Spleen (tissue), 7 donors: ENCODE measurements around the gene SLC16A2.

ENCODE experiments used
- POLR2A ChIP-seq, 3 donors: fragments of 450-650 bp; IDR thresholded peaks; one replicate each; pipeline ENCODE4 v1.5.1; 2017; ENCODE audit warnings: antibody characterized with exemption in 3 of 3, mild to moderate bottlenecking in 1 of 3
- TF ChIP-seq, protein P1 (sequence below), 11 experiments: fragments of 200-600 bp in 7 of 11; fragments of 450-650 bp in 4 of 11; sonication (generic) in 4 of 11; IDR thresholded peaks in 8 of 11; conservative IDR thresholded peaks in 3 of 11; 1 replicate in 7 of 11; 2 replicates in 4 of 11; pipeline versions ENCODE4 v1.4.0 to v1.8.0; 2016 to 2021; ENCODE audit warnings: antibody characterized with exemption in 11 of 11, inconsistent platforms in 4 of 11, mild to moderate bottlenecking in 1 of 11
- donor health status: DM: no; HTN: no; CAD: no; lungs with moderate emphysema.
- donor health status: DM: no; HTN: no; CAD: no.
- donor health status: DM: no; HTN: no; CAD: no.

DNA sequence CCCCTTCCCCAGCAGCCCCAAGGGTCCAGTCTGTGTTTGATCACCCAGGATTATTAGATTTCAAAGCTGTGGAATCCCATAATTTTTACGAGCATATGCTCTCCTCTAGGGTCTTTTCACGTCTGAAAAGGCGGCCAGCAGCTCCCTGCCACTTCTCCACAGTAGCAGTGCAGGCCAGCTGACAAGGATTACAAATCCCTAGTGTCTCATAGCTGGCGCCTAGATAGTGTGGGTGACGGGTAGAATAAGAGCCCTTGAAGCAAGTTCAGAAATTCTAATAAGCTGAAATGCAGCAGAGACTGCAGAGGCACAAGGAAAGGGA, 113.8 kb downstream of the SLC16A2 start:
- TF ChIP-seq, protein P1, sequence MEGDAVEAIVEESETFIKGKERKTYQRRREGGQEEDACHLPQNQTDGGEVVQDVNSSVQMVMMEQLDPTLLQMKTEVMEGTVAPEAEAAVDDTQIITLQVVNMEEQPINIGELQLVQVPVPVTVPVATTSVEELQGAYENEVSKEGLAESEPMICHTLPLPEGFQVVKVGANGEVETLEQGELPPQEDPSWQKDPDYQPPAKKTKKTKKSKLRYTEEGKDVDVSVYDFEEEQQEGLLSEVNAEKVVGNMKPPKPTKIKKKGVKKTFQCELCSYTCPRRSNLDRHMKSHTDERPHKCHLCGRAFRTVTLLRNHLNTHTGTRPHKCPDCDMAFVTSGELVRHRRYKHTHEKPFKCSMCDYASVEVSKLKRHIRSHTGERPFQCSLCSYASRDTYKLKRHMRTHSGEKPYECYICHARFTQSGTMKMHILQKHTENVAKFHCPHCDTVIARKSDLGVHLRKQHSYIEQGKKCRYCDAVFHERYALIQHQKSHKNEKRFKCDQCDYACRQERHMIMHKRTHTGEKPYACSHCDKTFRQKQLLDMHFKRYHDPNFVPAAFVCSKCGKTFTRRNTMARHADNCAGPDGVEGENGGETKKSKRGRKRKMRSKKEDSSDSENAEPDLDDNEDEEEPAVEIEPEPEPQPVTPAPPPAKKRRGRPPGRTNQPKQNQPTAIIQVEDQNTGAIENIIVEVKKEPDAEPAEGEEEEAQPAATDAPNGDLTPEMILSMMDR (IDR thresholded peaks at IDR 0.05 in 8 of 11, conservative IDR thresholded peaks at IDR 0.05 in 3 of 11), result no peak
- TF ChIP-seq POLR2A (IDR thresholded peaks at IDR 0.05), result no peak
